ENCODE measurements around the gene TMEM131L. TPM values are rescaled to one million over a fixed set of nuclear protein-coding genes. Genes with fewer than 3 reads are reported as not detected.

Gene TMEM131L
- total and polyA plus RNA-seq, 3 donors from 2014 or later = 9.1 to 15.0 (median 12.6) TPM

DNA sequence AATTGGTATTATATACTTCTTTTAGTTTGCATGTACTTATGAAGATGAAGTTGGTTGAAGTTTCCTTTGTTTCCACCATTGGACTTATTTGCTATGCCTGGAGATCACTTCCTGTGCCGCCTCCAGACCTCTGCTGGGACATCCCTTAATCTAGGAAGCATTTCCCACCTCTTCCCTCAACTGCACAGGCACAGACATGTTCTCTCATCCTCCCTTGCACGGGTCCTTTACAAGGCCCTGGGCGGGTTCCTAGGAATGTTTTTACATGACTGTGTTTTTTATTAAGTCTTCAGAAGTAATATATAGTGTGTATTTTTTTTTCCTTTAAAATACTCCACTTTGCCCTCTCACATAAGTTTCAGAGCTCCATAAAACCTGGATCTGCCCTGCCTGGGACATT, 51.0 kb downstream of the TMEM131L start:
- no peak overlapping the region for H3K27ac ChIP-seq
- DNase-seq = no peak
- intact Hi-C loops (cut with DNase I; ENCODE audit: low total_unique reads) = no loop called here
- no peaks in the 10 kb centered on the region for H3K9me3 ChIP-seq
- no peak overlapping the region for H3K4me3 ChIP-seq
- H3K27me3 ChIP-seq = no peaks in the 10 kb centered on the region
- H3K4me1 ChIP-seq = no peaks in the 10 kb centered on the region
- TF ChIP-seq POLR2A (IDR thresholded peaks at IDR 0.05) (no peak), CTCF (IDR thresholded peaks at IDR 0.05) (no peak)
- WGBS, 2 donors = 85 to 96% methylated on average over 3 of the region's 3 CpGs
- H3K36me3 ChIP-seq (ENCODE audit: low read depth, missing control alignments) = no peaks in the 10 kb centered on the region

GRCh38 chr4:153518001-153518400, 51.8 kb downstream of the TMEM131L start:
- Histone ChIP-seq H3K9me3 (no peaks in the 10 kb centered on the region), H3K4me3 (no peak overlapping the region), H3K27ac (peak overlapping the region; percentile 28 to 74), H3K27me3 (no peaks in the 10 kb centered on the region), H3K36me3 (ENCODE audit: low read depth, missing control alignments) (no peaks in the 10 kb centered on the region), H3K4me1 (no peaks in the 10 kb centered on the region)
- no peak for TF ChIP-seq POLR2A (IDR thresholded peaks at IDR 0.05)
- TF ChIP-seq CTCF (IDR thresholded peaks at IDR 0.05) = no peak
- no peak for DNase-seq
- intact Hi-C loops (cut with DNase I; ENCODE audit: low total_unique reads) = no loop called here
- WGBS, 2 donors = 47 to 49% methylated on average over 8 of the region's 8 CpGs

GRCh38 chr4:153518637-153519389, 52.7 kb downstream of the TMEM131L start:
- Histone ChIP-seq H3K27me3 (no peaks in the 10 kb centered on the region), H3K36me3 (ENCODE audit: low read depth, missing control alignments) (no peaks in the 10 kb centered on the region), H3K4me3 (no peak overlapping the region), H3K27ac (peak overlapping the region; percentile 28 to 74), H3K4me1 (no peaks in the 10 kb centered on the region), H3K9me3 (no peaks in the 10 kb centered on the region)
- intact Hi-C loops (cut with DNase I; ENCODE audit: low total_unique reads) = no loop called here
- TF ChIP-seq POLR2A (IDR thresholded peaks at IDR 0.05) (no peak), CTCF (IDR thresholded peaks at IDR 0.05) (no peak)
- DNase-seq = no peak
- WGBS, 2 donors = 54 to 69% methylated on average over 10 of the region's 10 CpGs

GRCh38 chr4:153519687-153520086, 53.5 kb downstream of the TMEM131L start:
- H3K9me3 ChIP-seq = no peaks in the 10 kb centered on the region
- WGBS, 2 donors = 52 to 60% methylated on average over 1 of the region's 1 CpG
- H3K27me3 ChIP-seq = no peaks in the 10 kb centered on the region
- H3K4me3 ChIP-seq = no peak overlapping the region
- H3K36me3 ChIP-seq (ENCODE audit: low read depth, missing control alignments) = no peaks in the 10 kb centered on the region
- no peaks in the 10 kb centered on the region for H3K4me1 ChIP-seq
- H3K27ac ChIP-seq = peak overlapping the region in 1 of 2 donors; percentile 74
- intact Hi-C loops (cut with DNase I; ENCODE audit: low total_unique reads) = no loop called here
- TF ChIP-seq POLR2A (IDR thresholded peaks at IDR 0.05) (no peak), CTCF (IDR thresholded peaks at IDR 0.05) (no peak)
- DNase-seq = no peak

DNA sequence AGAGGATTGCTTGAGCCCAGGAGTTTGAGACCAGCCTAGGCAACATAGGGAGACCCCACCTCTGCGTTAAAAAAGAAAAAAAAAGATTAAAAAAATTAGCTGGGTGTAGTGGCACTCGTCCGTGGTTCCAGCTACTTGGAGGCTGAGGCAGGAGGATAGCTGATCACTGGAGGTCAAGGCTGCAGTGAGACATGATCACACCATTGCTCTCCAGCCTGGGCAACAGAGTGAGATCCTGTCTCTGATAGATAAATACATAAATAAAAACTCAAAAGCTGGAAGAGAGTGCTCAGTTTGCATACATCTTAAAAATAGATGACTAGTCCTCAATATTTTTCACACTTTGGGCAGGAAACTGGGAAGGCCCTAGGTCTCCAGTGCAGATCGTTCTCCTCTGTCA, 54.1 kb downstream of the TMEM131L start:
- intact Hi-C loops (cut with DNase I; ENCODE audit: low total_unique reads) = no loop called here
- no peaks in the 10 kb centered on the region for H3K9me3 ChIP-seq
- no peaks in the 10 kb centered on the region for H3K4me1 ChIP-seq
- TF ChIP-seq CTCF (IDR thresholded peaks at IDR 0.05) (no peak), POLR2A (IDR thresholded peaks at IDR 0.05) (no peak)
- DNase-seq = no peak
- no peak overlapping the region for H3K27ac ChIP-seq
- 81 to 96% methylated on average over 4 of the region's 4 CpGs for WGBS, 2 donors
- no peaks in the 10 kb centered on the region for H3K27me3 ChIP-seq
- no peak overlapping the region for H3K4me3 ChIP-seq
- H3K36me3 ChIP-seq (ENCODE audit: low read depth, missing control alignments) = no peaks in the 10 kb centered on the region

Measured in testis (tissue), 3 donors.